HCT116 (cell line): Measurements from ENCODE around the gene SCAI. TPM values are rescaled to one million over a fixed set of nuclear protein-coding genes. Genes with fewer than 3 reads are reported as not detected.

Experiments
- ATAC-seq: fragments of 200-7000 bp; cut with Tn5 transposase; 2 replicates; pipeline ENCODE4 v1.9.1; 2020; ENCODE audit warnings: mild to moderate bottlenecking, moderate library complexity
- BruUV-seq: library from RNA; stranded (reverse); fragments of 400-500 nt; replicated peaks from 2 replicates; lab custom pipeline; 2021; lab: Mats Ljungman, UMichigan
- CTCF ChIA-PET: fragments of 300-600 bp; sonication (Branson Sonifier 250); formaldehyde crosslinking; loops from one replicate; lab custom pipeline; 2021; ENCODE audit warnings: antibody characterized with exemption; lab: Charles Lee
- POLR2A ChIA-PET: fragments of 300-600, 350-600 bp; sonication (Branson Sonifier 250); formaldehyde crosslinking; loops from one replicate; lab custom pipeline; 2021; ENCODE audit warnings: antibody characterized with exemption; lab: Charles Lee
- RAD21 ChIA-PET, 2 experiments: fragments of 300-600 bp; sonication (Branson Sonifier 250); formaldehyde crosslinking; loops; one replicate each; lab custom pipeline; 2023; ENCODE audit warnings: low total read pairs in 2 of 2; ENCODE audit not compliant: uncharacterized antibody in 2 of 2, unreplicated experiment in 2 of 2, low non-redundant PET in 1 of 2; lab: Charles Lee
- DNase-seq: peaks from one replicate; pipeline ENCODE4 v3.0.0-alpha.2; 2010; ENCODE audit warnings: low read depth, low spot score
- H2AFZ ChIP-seq: fragments of 200-600 bp; shearing (Covaris generic), sonication (generic); 2 replicates; pipeline ENCODE4 v1.6.1; 2017; ENCODE audit warnings: low read depth, mixed run types, mixed read lengths, antibody characterized with exemption, low read length; ENCODE audit not compliant: poor library complexity, severe bottlenecking
- H3K27ac ChIP-seq: 2 replicates; pipeline ENCODE4 v1.5.1; 2012; ENCODE audit warnings: low read depth, low read length
- H3K27me3 ChIP-seq: fragments of 200-600 bp; sonication (generic); 2 replicates; pipeline ENCODE4 v1.6.1; 2016; ENCODE audit warnings: mixed run types, low read length, mixed read lengths; ENCODE audit not compliant: insufficient read depth
- H3K36me3 ChIP-seq, 2 experiments: fragments of 200-500 bp in 1 of 2; fragments of 200-600 bp in 1 of 2; sonication (Bioruptor generic) in 1 of 2; sonication (generic) in 1 of 2; 2 replicates each; pipeline versions ENCODE4 v1.5.1 to v1.6.1; 2014 to 2016; ENCODE audit warnings: low read length in 2 of 2, inconsistent platforms in 1 of 2, mixed read lengths in 1 of 2, mixed run types in 1 of 2; ENCODE audit not compliant: insufficient read depth in 2 of 2, control insufficient read depth in 1 of 2
- H3K4me1 ChIP-seq, 2 experiments: fragments of 200-600 bp in 1 of 2; sonication (generic) in 1 of 2; 2 replicates each; pipeline versions ENCODE4 v1.5.1 to v1.6.1; 2012 to 2017; ENCODE audit warnings: low read length in 2 of 2, inconsistent platforms in 1 of 2, mild to moderate bottlenecking in 1 of 2, mixed read lengths in 1 of 2, mixed run types in 1 of 2, moderate library complexity in 1 of 2; ENCODE audit not compliant: insufficient read depth in 2 of 2, control insufficient read depth in 1 of 2
- H3K4me2 ChIP-seq: fragments of 200-600 bp; sonication (generic); 2 replicates; pipeline ENCODE4 v1.6.1; 2017; ENCODE audit warnings: mixed run types, low read length, mixed read lengths
- H3K4me3 ChIP-seq, 2 experiments: fragments of 200-600 bp in 1 of 2; sonication (generic) in 1 of 2; replicated peaks in 1 of 2; 2 replicates each; pipeline ENCODE4 v1.5.1; 2011 to 2016; ENCODE audit warnings: low read length in 2 of 2, control low read depth in 1 of 2, low read depth in 1 of 2, mild to moderate bottlenecking in 1 of 2, mixed read lengths in 1 of 2, mixed run types in 1 of 2
- H3K79me2 ChIP-seq: fragments of 200-600 bp; sonication (generic); 2 replicates; pipeline ENCODE4 v1.6.1; 2017; ENCODE audit warnings: mild to moderate bottlenecking, mixed run types, low read length, moderate library complexity, mixed read lengths; ENCODE audit not compliant: insufficient read depth
- H3K9ac ChIP-seq: fragments of 200-600 bp; sonication (generic); 2 replicates; pipeline ENCODE4 v1.6.1; 2016; ENCODE audit warnings: low read length, mixed read lengths
- H3K9me2 ChIP-seq: fragments of 200-600 bp; sonication (generic), shearing (Covaris generic); 2 replicates; pipeline ENCODE4 v1.6.1; 2017; ENCODE audit warnings: mixed run types, mild to moderate bottlenecking, moderate library complexity; ENCODE audit not compliant: insufficient read depth
- H3K9me3 ChIP-seq, 2 experiments: fragments of 200-500 bp in 1 of 2; fragments of 200-600 bp in 1 of 2; sonication (Bioruptor generic) in 1 of 2; sonication (generic) in 1 of 2; 2 replicates each; pipeline ENCODE4 v1.6.1; 2014 to 2017; ENCODE audit warnings: low read length in 2 of 2, mixed read lengths in 2 of 2, inconsistent platforms in 1 of 2, low read depth in 1 of 2, mild to moderate bottlenecking in 1 of 2, mixed run types in 1 of 2, moderate library complexity in 1 of 2; ENCODE audit not compliant: control insufficient read depth in 1 of 2, insufficient read depth in 1 of 2
- H4K20me1 ChIP-seq: fragments of 200-600 bp; sonication (generic), shearing (Covaris generic); 2 replicates; pipeline ENCODE4 v1.6.1; 2017; ENCODE audit warnings: mixed run types, mild to moderate bottlenecking, moderate library complexity; ENCODE audit not compliant: insufficient read depth
- CBX3 ChIP-seq: IDR thresholded peaks from 2 replicates; pipeline ENCODE4 v1.6.1; 2012; ENCODE audit warnings: low read depth
- CEBPB ChIP-seq: IDR thresholded peaks from 2 replicates; pipeline ENCODE4 v1.6.1; 2012; ENCODE audit warnings: low read depth
- EGR1 ChIP-seq: IDR thresholded peaks from 2 replicates; pipeline ENCODE4 v1.6.1; 2012; ENCODE audit warnings: low read depth
- ELF1 ChIP-seq: IDR thresholded peaks from 2 replicates; pipeline ENCODE4 v1.6.1; 2012; ENCODE audit warnings: low read depth, borderline replicate concordance
- EZH2 ChIP-seq: fragments of 200-600 bp; sonication (generic); IDR thresholded peaks from 2 replicates; pipeline ENCODE4 v1.6.1; 2017; ENCODE audit warnings: antibody characterized with exemption, mixed run types
- FOSL1 ChIP-seq: IDR thresholded peaks from 2 replicates; pipeline ENCODE4 v1.6.1; 2012; ENCODE audit warnings: low read depth
- JUND ChIP-seq: IDR thresholded peaks from 2 replicates; pipeline ENCODE4 v1.6.1; 2012
- POLR2A ChIP-seq: IDR thresholded peaks from 2 replicates; pipeline ENCODE4 v1.7.0; 2011; ENCODE audit warnings: borderline replicate concordance; ENCODE audit not compliant: insufficient read depth, insufficient read length; ENCODE audit errors: extremely low read depth
- SIN3A ChIP-seq: IDR thresholded peaks from 2 replicates; pipeline ENCODE4 v1.6.1; 2012; ENCODE audit warnings: low read depth
- SP1 ChIP-seq: IDR thresholded peaks from 2 replicates; pipeline ENCODE4 v1.6.1; 2012; ENCODE audit warnings: low read depth
- YY1 ChIP-seq: IDR thresholded peaks from 2 replicates; pipeline ENCODE4 v1.6.1; 2011; ENCODE audit warnings: low read length, low read depth, moderate library complexity, mild to moderate bottlenecking; ENCODE audit not compliant: insufficient replicate concordance; ENCODE audit errors: extremely low read depth
- ZFX ChIP-seq: fragments of 450-650 bp; IDR thresholded peaks from 2 replicates; pipeline ENCODE4 v1.6.1; 2017
- ZNF274 ChIP-seq: fragments of 200-500 bp; sonication (Bioruptor generic); IDR thresholded peaks from 2 replicates; pipeline ENCODE4 v1.6.1; 2014; ENCODE audit warnings: mild to moderate bottlenecking, low read depth, low read length, inconsistent platforms
- intact Hi-C: fragments of 100-400 bp; cut with micrococcal nuclease; formaldehyde crosslinking; loops from 2 replicates; pipeline ENCODE4 v1.10.0; 2022
- total RNA-seq: library from RNA; stranded (reverse); gene quantifications from one replicate; pipeline ENCODE4 v1.2.1, GENCODE V29; 2021; ENCODE audit not compliant: unreplicated experiment
- TF ChIP-seq, protein P1 (sequence below): IDR thresholded peaks from 2 replicates; pipeline ENCODE4 v1.6.1; 2012; ENCODE audit warnings: low read depth
- TF ChIP-seq, protein P2 (sequence below), 3 experiments: fragments of 200-600 bp in 1 of 3; sonication (generic) in 1 of 3; IDR thresholded peaks in 2 of 3; conservative IDR thresholded peaks in 1 of 3; 2 replicates each; pipeline ENCODE4 v1.5.1; 2012 to 2017; ENCODE audit warnings: low read depth in 2 of 3, low read length in 2 of 3, antibody characterized with exemption in 1 of 3, borderline replicate concordance in 1 of 3, control low read depth in 1 of 3, mild to moderate bottlenecking in 1 of 3, mixed read lengths in 1 of 3, mixed run types in 1 of 3, moderate library complexity in 1 of 3; ENCODE audit not compliant: insufficient read depth in 1 of 3
- TF ChIP-seq, protein P3 (sequence below): IDR thresholded peaks from 2 replicates; pipeline ENCODE4 v1.6.1; 2011; ENCODE audit warnings: mild to moderate bottlenecking, low read length, moderate library complexity; ENCODE audit not compliant: insufficient replicate concordance; ENCODE audit errors: extremely low read depth

SCAI gene
- total RNA-seq, 1 experiment from 2014 or later, result 14.0 TPM

DNA sequence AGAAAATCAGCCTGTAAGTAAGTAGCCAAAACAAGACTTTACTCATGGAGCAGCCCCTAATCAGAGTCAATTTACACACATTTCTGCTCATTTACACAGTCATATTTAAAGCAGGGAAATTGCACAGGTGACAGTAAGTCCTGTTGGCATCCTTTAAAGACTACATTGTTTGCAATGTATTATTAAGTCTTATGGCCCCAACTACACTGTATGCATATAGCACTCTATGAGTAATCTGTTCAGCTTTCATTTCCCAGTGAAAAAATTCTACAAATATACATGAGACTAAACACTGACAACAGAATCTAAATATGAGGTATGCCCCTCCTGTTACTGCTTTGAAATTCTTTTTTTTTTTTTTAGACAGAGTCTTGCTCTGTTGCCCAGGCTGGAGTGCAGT, 26.6 kb upstream of the SCAI start:
- DNase-seq, result no peak
- no peak overlapping the region for H3K9ac ChIP-seq
- H3K79me2 ChIP-seq, result peaks cover 73% of the 10 kb centered on the region
- POLR2A ChIA-PET, result no interaction called here
- no peak for TF ChIP-seq ZFX
- TF ChIP-seq POLR2A, result no peak
- TF ChIP-seq, protein P1, sequence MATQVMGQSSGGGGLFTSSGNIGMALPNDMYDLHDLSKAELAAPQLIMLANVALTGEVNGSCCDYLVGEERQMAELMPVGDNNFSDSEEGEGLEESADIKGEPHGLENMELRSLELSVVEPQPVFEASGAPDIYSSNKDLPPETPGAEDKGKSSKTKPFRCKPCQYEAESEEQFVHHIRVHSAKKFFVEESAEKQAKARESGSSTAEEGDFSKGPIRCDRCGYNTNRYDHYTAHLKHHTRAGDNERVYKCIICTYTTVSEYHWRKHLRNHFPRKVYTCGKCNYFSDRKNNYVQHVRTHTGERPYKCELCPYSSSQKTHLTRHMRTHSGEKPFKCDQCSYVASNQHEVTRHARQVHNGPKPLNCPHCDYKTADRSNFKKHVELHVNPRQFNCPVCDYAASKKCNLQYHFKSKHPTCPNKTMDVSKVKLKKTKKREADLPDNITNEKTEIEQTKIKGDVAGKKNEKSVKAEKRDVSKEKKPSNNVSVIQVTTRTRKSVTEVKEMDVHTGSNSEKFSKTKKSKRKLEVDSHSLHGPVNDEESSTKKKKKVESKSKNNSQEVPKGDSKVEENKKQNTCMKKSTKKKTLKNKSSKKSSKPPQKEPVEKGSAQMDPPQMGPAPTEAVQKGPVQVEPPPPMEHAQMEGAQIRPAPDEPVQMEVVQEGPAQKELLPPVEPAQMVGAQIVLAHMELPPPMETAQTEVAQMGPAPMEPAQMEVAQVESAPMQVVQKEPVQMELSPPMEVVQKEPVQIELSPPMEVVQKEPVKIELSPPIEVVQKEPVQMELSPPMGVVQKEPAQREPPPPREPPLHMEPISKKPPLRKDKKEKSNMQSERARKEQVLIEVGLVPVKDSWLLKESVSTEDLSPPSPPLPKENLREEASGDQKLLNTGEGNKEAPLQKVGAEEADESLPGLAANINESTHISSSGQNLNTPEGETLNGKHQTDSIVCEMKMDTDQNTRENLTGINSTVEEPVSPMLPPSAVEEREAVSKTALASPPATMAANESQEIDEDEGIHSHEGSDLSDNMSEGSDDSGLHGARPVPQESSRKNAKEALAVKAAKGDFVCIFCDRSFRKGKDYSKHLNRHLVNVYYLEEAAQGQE, result no peak
- TF ChIP-seq SP1, result no peak
- TF ChIP-seq ZNF274, result no peak
- TF ChIP-seq ELF1, result no peak
- TF ChIP-seq EGR1, result no peak
- TF ChIP-seq EZH2, result no peak
- TF ChIP-seq YY1, result no peak
- no peak for TF ChIP-seq JUND
- no peak for TF ChIP-seq CEBPB
- no peak for TF ChIP-seq SIN3A
- TF ChIP-seq, protein P2, sequence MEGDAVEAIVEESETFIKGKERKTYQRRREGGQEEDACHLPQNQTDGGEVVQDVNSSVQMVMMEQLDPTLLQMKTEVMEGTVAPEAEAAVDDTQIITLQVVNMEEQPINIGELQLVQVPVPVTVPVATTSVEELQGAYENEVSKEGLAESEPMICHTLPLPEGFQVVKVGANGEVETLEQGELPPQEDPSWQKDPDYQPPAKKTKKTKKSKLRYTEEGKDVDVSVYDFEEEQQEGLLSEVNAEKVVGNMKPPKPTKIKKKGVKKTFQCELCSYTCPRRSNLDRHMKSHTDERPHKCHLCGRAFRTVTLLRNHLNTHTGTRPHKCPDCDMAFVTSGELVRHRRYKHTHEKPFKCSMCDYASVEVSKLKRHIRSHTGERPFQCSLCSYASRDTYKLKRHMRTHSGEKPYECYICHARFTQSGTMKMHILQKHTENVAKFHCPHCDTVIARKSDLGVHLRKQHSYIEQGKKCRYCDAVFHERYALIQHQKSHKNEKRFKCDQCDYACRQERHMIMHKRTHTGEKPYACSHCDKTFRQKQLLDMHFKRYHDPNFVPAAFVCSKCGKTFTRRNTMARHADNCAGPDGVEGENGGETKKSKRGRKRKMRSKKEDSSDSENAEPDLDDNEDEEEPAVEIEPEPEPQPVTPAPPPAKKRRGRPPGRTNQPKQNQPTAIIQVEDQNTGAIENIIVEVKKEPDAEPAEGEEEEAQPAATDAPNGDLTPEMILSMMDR (IDR thresholded peaks at IDR 0.05 in 2 of 3, conservative IDR thresholded peaks at IDR 0.05 in 1 of 3; ENCODE audit: borderline replicate concordance in 1 of 3, insufficient read depth in 1 of 3, low read depth in 2 of 3, low read length in 2 of 3), result no peak
- no peak for TF ChIP-seq FOSL1
- TF ChIP-seq, protein P3, sequence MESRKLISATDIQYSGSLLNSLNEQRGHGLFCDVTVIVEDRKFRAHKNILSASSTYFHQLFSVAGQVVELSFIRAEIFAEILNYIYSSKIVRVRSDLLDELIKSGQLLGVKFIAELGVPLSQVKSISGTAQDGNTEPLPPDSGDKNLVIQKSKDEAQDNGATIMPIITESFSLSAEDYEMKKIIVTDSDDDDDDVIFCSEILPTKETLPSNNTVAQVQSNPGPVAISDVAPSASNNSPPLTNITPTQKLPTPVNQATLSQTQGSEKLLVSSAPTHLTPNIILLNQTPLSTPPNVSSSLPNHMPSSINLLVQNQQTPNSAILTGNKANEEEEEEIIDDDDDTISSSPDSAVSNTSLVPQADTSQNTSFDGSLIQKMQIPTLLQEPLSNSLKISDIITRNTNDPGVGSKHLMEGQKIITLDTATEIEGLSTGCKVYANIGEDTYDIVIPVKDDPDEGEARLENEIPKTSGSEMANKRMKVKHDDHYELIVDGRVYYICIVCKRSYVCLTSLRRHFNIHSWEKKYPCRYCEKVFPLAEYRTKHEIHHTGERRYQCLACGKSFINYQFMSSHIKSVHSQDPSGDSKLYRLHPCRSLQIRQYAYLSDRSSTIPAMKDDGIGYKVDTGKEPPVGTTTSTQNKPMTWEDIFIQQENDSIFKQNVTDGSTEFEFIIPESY, result no peak
- no peak for TF ChIP-seq CBX3
- BruUV-seq, result no TSS peak
- H3K4me1 ChIP-seq, result peaks cover 0 to 23% of the 10 kb centered on the region in 2 experiments; a peak in 2 of 4 replicates
- no peak overlapping the region for H3K27ac ChIP-seq
- H3K36me3 ChIP-seq, result peaks cover 2 to 3% of the 10 kb centered on the region in 2 experiments; a peak in 1 of 4 replicates
- 0 out of 2 replicates have a peak, but pooled peaks cover 3% of the 10 kb centered on the region for H4K20me1 ChIP-seq
- H3K27me3 ChIP-seq, result no peaks in the 10 kb centered on the region
- H3K9me2 ChIP-seq, result no peaks in the 10 kb centered on the region
- no peaks in the 10 kb centered on the region for H3K9me3 ChIP-seq
- no peak overlapping the region for H3K4me2 ChIP-seq
- no peak overlapping the region for H2AFZ ChIP-seq
- RAD21 ChIA-PET, result no interaction called here
- CTCF ChIA-PET, result no interaction called here
- intact Hi-C loops, result no loop called here
- no peak for ATAC-seq
- no peak overlapping the region for H3K4me3 ChIP-seq
